Fibroblast of gingiva (primary cell): Measurements from ENCODE around the gene FHAD1.

Experiments
- DNase-seq: peaks from one replicate; pipeline ENCODE4 v3.0.0-alpha.2; 2011; ENCODE audit warnings: low read depth

The FHAD1 gene

GRCh38 chr1:15218287-15219279, 28.4 kb upstream of the FHAD1 start:
- no peak for DNase-seq

GRCh38 chr1:15219280-15220023, 27.6 kb upstream of the FHAD1 start:
- DNase-seq, result no peak

GRCh38 chr1:15220024-15220392, 27.0 kb upstream of the FHAD1 start:
- no peak for DNase-seq

GRCh38 chr1:15220825-15221431, 26.1 kb upstream of the FHAD1 start:
- DNase-seq, result no peak

- DNase-seq, result no peak
These were observed 24.2 kb upstream of the FHAD1 start for GRCh38 chr1:15222653-15223303.

- no peak for DNase-seq
These were observed 22.7 kb upstream of the FHAD1 start for GRCh38 chr1:15224259-15224869.

- DNase-seq, result no peak
These were observed 22.0 kb upstream of the FHAD1 start for GRCh38 chr1:15224974-15225373.

- no peak for DNase-seq
These were observed 21.6 kb upstream of the FHAD1 start for GRCh38 chr1:15225461-15225860.

- no peak for DNase-seq
These were observed 20.4 kb upstream of the FHAD1 start for GRCh38 chr1:15226388-15227255.

GRCh38 chr1:15229707-15230131, 17.3 kb upstream of the FHAD1 start:
- no peak for DNase-seq

GRCh38 chr1:15231714-15232201, 15.3 kb upstream of the FHAD1 start:
- DNase-seq, result no peak

GRCh38 chr1:15233689-15234088, 13.3 kb upstream of the FHAD1 start:
- no peak for DNase-seq

- DNase-seq, result no peak
These were observed 10.7 kb upstream of the FHAD1 start for GRCh38 chr1:15236321-15236721.

- DNase-seq, result no peak
These were observed 10.3 kb upstream of the FHAD1 start for GRCh38 chr1:15236746-15237145.

GRCh38 chr1:15238789-15239188, 8.2 kb upstream of the FHAD1 start:
- no peak for DNase-seq

GRCh38 chr1:15242766-15243165, 4.3 kb upstream of the FHAD1 start:
- DNase-seq, result no peak

GRCh38 chr1:15243275-15244043, 3.6 kb upstream of the FHAD1 start:
- no peak for DNase-seq

GRCh38 chr1:15244813-15245212, 2.2 kb upstream of the FHAD1 start:
- no peak for DNase-seq

GRCh38 chr1:15245593-15246360, 1.2 kb upstream of the FHAD1 start:
- peak; percentile 33 for DNase-seq
